Activated CD8-positive, alpha-beta memory T cell treated with anti-CD3 and anti-CD28 coated beads, Interleukin-2, amount 10 ng/mL, durations not matched to agents 7 days and 5 days (primary cell): ENCODE results near the gene TEX36. TPM values are rescaled to one million over a fixed set of nuclear protein-coding genes. Genes with fewer than 3 reads are reported as not detected.

Experiments used
- ATAC-seq: fragments of 150-1000 bp; cut with Tn5 transposase; one replicate; pipeline ENCODE4 v1.10.0; 2021; ENCODE audit warnings: moderate library complexity
- CTCF ChIA-PET: fragments of 350-600 bp; sonication (Branson Sonifier 250); formaldehyde crosslinking; loops from one replicate; lab custom pipeline; 2021; ENCODE audit warnings: antibody characterized with exemption; lab: Charles Lee
- DNase-seq: peaks from one replicate; pipeline ENCODE4 v3.0.0-alpha.2; 2020
- H3K27ac Mint-ChIP-seq: one replicate; pipeline ENCODE4 v1.8.0; 2021; ENCODE audit warnings: mild to moderate bottlenecking, mixed read lengths
- H3K27me3 Mint-ChIP-seq: one replicate; pipeline ENCODE4 v1.8.0; 2021; ENCODE audit warnings: mixed read lengths
- H3K36me3 Mint-ChIP-seq: one replicate; pipeline ENCODE4 v1.8.0; 2021; ENCODE audit warnings: mild to moderate bottlenecking, mixed read lengths
- H3K4me1 Mint-ChIP-seq: one replicate; pipeline ENCODE4 v1.8.0; 2021; ENCODE audit warnings: mixed read lengths
- H3K4me3 Mint-ChIP-seq: one replicate; pipeline ENCODE4 v1.8.0; 2021; ENCODE audit warnings: mild to moderate bottlenecking, moderate library complexity, mixed read lengths
- H3K9me3 Mint-ChIP-seq: one replicate; pipeline ENCODE4 v1.8.0; 2022; ENCODE audit warnings: low read depth, mixed read lengths
- total RNA-seq, 2 experiments: library from RNA; stranded (reverse); gene quantifications; one replicate each; pipeline ENCODE4 v1.2.3, GENCODE V29; 2021

The TEX36 gene
- total RNA-seq, 2 experiments from 2014 or later, result not detected

DNA sequence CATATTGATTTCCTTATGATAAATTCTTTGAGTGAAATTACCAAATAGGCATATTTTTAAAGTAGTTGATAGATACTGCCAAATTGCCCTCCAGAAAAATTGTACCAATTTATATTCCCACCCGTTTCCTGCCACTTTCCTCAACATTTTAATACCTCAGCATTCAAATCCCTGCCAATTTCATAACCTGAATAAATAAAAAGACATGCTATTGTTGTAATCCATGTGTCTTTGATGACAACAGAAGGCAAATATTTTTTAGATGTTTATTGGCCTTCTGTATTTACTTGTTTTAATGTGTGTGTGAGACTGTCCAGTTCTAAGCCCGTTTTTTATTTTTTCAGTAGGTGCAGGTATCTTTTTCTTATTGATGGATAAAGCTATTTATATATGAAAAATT lies 71.7 kb downstream of the TEX36 start:
- H3K27ac Mint-ChIP-seq, result no peak overlapping the region
- ATAC-seq (no peak), DNase-seq (no peak)
- H3K27me3 Mint-ChIP-seq, result no peaks in the 10 kb centered on the region
- CTCF ChIA-PET, result no interaction called here
- no peaks in the 10 kb centered on the region for H3K4me1 Mint-ChIP-seq
- no peaks in the 10 kb centered on the region for H3K9me3 Mint-ChIP-seq
- no peaks in the 10 kb centered on the region for H3K36me3 Mint-ChIP-seq
- H3K4me3 Mint-ChIP-seq, result no peak overlapping the region

DNA sequence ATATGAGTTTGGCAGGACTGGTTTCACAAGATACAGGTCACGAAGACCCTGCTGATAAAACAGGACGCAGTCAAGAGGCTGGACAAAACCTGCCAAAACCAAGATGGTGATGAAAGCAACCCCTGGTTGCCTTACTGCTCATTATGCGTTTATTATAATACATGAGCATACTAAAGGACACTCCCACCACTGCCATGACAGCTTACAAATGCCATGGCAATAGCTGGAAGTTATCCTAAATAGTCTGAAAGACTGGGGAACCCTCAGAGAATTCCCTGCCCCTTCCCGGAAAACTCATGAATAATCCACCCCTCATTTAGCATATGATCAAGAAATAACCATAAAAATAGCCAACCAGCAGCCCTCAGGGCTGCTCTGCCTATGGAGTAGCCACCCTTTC lies 73.1 kb downstream of the TEX36 start:
- DNase-seq (no peak), ATAC-seq (no peak)
- Mint-ChIP-seq H3K4me1 (no peaks in the 10 kb centered on the region), H3K9me3 (no peaks in the 10 kb centered on the region), H3K27ac (no peak overlapping the region), H3K36me3 (no peaks in the 10 kb centered on the region), H3K4me3 (no peak overlapping the region), H3K27me3 (no peaks in the 10 kb centered on the region)
- CTCF ChIA-PET, result interaction anchor here (0.6 kb wide), 1 partner anchor 1147 kb away, joined by 3 read pairs; no protein-coding TSS in a partner anchor

DNA sequence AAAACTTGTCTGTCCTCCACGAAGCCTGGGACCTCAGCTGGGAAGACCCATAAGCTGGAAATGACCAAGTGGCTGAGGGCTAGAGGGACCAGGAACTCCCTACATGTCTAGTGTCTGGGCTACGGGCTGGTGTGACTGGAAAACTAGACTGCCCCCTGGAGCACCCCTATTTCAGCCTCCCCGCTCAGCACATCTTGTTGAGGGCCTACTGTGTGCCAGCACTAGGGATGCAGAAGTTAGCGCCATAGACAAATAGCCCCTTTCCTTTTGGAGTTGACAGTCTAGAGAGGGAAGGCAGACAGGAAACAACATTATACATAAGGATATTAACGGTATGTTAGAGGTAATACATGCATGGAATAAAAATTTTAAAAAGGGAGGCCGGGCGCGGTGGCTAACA lies 74.5 kb downstream of the TEX36 start:
- no peaks in the 10 kb centered on the region for H3K36me3 Mint-ChIP-seq
- DNase-seq (no peak), ATAC-seq (no peak)
- no peaks in the 10 kb centered on the region for H3K9me3 Mint-ChIP-seq
- H3K4me1 Mint-ChIP-seq, result no peaks in the 10 kb centered on the region
- H3K27me3 Mint-ChIP-seq, result no peaks in the 10 kb centered on the region
- no peak overlapping the region for H3K4me3 Mint-ChIP-seq
- no peak overlapping the region for H3K27ac Mint-ChIP-seq
- CTCF ChIA-PET, result no interaction called here

DNA sequence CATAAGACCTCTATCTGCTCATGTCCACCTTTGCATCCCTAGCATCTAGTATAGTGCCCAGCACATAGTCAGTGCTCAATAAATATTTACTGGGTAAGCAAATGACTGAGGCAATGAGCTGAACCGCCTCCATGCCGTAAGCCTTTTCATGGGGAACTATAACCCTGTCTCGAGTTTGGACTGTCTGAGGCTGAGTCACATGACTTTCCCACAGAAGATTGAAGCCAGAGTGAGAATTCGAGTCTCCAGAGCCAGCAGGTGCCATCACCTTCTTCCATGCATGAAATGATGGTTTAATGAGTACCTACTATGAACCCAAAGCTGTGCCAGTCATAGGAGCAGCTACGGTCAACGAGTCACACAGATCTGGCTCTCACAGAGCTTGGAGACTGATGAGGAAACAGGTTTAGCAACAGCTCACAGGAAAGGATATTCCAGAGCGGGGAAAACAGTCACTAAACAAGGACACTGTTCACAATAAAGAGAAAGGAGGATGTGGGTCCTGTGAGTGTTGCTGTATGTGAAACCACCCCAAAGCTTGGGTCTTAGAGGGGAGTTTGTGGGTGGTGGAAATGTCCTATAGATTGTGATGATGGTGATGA lies 75.2 kb downstream of the TEX36 start:
- Mint-ChIP-seq H3K27me3 (no peaks in the 10 kb centered on the region), H3K4me3 (no peak overlapping the region), H3K9me3 (no peaks in the 10 kb centered on the region), H3K27ac (no peak overlapping the region), H3K36me3 (no peaks in the 10 kb centered on the region), H3K4me1 (no peaks in the 10 kb centered on the region)
- ATAC-seq (no peak), DNase-seq (no peak)
- CTCF ChIA-PET, result no interaction called here

DNA sequence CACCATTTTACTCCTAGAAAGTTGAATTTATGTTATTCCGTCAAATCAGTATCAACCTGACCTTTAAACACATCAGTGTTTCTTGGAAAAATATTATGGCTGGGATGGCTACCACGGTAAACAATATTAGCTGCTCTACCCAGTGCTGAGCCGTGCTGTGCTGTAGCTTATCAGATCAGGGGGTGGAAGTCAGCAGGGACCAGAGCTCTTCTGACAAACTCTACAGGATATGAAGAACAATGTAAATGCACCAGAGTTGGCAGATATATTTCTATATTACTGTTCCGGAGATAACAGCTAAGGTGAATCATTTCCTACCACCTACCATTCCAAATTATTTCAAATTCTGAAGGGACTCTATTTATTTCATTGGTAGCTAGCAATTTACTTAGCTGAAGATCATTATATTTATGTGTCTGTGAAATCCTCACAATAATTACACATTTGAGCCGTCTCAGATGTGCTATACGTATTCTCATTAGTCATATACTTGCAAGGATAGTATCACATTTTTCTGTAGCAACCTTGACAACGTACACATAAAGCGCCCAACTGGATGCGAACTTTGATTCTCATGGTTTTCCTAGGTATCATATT lies 76.5 kb downstream of the TEX36 start:
- H3K27ac Mint-ChIP-seq, result no peak overlapping the region
- H3K27me3 Mint-ChIP-seq, result no peaks in the 10 kb centered on the region
- CTCF ChIA-PET, result no interaction called here
- no peaks in the 10 kb centered on the region for H3K36me3 Mint-ChIP-seq
- no peak for DNase-seq
- no peaks in the 10 kb centered on the region for H3K9me3 Mint-ChIP-seq
- H3K4me1 Mint-ChIP-seq, result no peaks in the 10 kb centered on the region
- ATAC-seq, result no peak
- no peak overlapping the region for H3K4me3 Mint-ChIP-seq

Other genes with a start within 250 kb of the TEX36 start
- 10 to 100 TPM; 36.6 to 38.3 TPM for gene EDRF1, start 36.5 kb upstream of the TEX36 start, total RNA-seq
- not detected for gene MMP21, start 92.7 kb upstream of the TEX36 start, total RNA-seq
- 10 to 100 TPM; 43.8 to 57.9 TPM for gene UROS, start 140.1 kb upstream of the TEX36 start, total RNA-seq
- 10 to 100 TPM; 53.1 to 77.0 TPM for gene BCCIP, start 140.4 kb upstream of the TEX36 start, total RNA-seq
- 10 to 100 TPM; 12.1 to 16.0 TPM for gene DHX32, start 198.1 kb upstream of the TEX36 start, total RNA-seq
- gene FANK1, start 213.4 kb upstream of the TEX36 start, total RNA-seq, result under 1 TPM in 1 of 2 experiments, not detected in 1; 0.49 TPM